Measurements from ENCODE around the gene KRT37.
"Not testable (repeated sequence)": the region's sequence is repeated elsewhere in the genome, so short reads cannot be mapped to it uniquely, and the experiment has no call there.

The KRT37 gene

GRCh38 chr17:41407226-41407625, 17.2 kb downstream of the KRT37 start:
- no peak for DNase-seq (ENCODE audit: low read depth in 2 of 3, low spot score in 2 of 3)

- no peak for DNase-seq (ENCODE audit: low read depth in 2 of 3, low spot score in 2 of 3)
These were observed 18.2 kb downstream of the KRT37 start for GRCh38 chr17:41406205-41406604.

GRCh38 chr17:41404024-41404671, 20.2 kb downstream of the KRT37 start:
- DNase-seq (ENCODE audit: low read depth in 2 of 3, low spot score in 2 of 3), result peak in 1 of 3 experiments; percentile 13

GRCh38 chr17:41403404-41404023, 20.9 kb downstream of the KRT37 start:
- DNase-seq (ENCODE audit: low read depth in 2 of 3, low spot score in 2 of 3), result no peak

- DNase-seq (ENCODE audit: low read depth in 2 of 3, low spot score in 2 of 3), result no peak
These were observed 22.2 kb downstream of the KRT37 start for GRCh38 chr17:41402161-41402560.

- DNase-seq (ENCODE audit: low read depth in 2 of 3, low spot score in 2 of 3), result no peak
These were observed 27.3 kb downstream of the KRT37 start, which contains the start of gene KRT31 for GRCh38 chr17:41396996-41397660. Gene KRT31, minus strand, starts transcription at chr17:41397608. Its CDS starts 69 bp downstream, at chr17:41397539.

- DNase-seq (ENCODE audit: low read depth in 2 of 3, low spot score in 2 of 3), result no peak
These were observed 28.0 kb downstream of the KRT37 start for GRCh38 chr17:41396340-41396739.

- no peak for DNase-seq (ENCODE audit: low read depth in 2 of 3, low spot score in 2 of 3)
These were observed 28.8 kb downstream of the KRT37 start for GRCh38 chr17:41395611-41396010.

GRCh38 chr17:41395044-41395443, 29.3 kb downstream of the KRT37 start:
- not testable (repeated sequence) for DNase-seq (ENCODE audit: low read depth in 2 of 3, low spot score in 2 of 3)

- no peak for DNase-seq (ENCODE audit: low read depth in 2 of 3, low spot score in 2 of 3)
These were observed 30.0 kb downstream of the KRT37 start for GRCh38 chr17:41394254-41394996.

- no peak for DNase-seq (ENCODE audit: low read depth in 2 of 3, low spot score in 2 of 3)
These were observed 30.6 kb downstream of the KRT37 start for GRCh38 chr17:41393826-41394225.

- DNase-seq (ENCODE audit: low read depth in 2 of 3, low spot score in 2 of 3), result no peak
These were observed 31.1 kb downstream of the KRT37 start for GRCh38 chr17:41393294-41393693.

- no peak for DNase-seq (ENCODE audit: low read depth in 2 of 3, low spot score in 2 of 3)
These were observed 32.1 kb downstream of the KRT37 start for GRCh38 chr17:41392278-41392677.

GRCh38 chr17:41391535-41391934, 32.9 kb downstream of the KRT37 start:
- no peak for DNase-seq (ENCODE audit: low read depth in 2 of 3, low spot score in 2 of 3)

GRCh38 chr17:41390411-41390938, 33.9 kb downstream of the KRT37 start:
- no peak for DNase-seq (ENCODE audit: low read depth in 2 of 3, low spot score in 2 of 3)

- no peak for DNase-seq (ENCODE audit: low read depth in 2 of 3, low spot score in 2 of 3)
These were observed 36.7 kb downstream of the KRT37 start for GRCh38 chr17:41387670-41388069.

- no peak for DNase-seq (ENCODE audit: low read depth in 2 of 3, low spot score in 2 of 3)
These were observed 38.2 kb downstream of the KRT37 start for GRCh38 chr17:41386227-41386626.

- no peak for DNase-seq (ENCODE audit: low read depth in 2 of 3, low spot score in 2 of 3)
These were observed 40.7 kb downstream of the KRT37 start for GRCh38 chr17:41383690-41384089.

GRCh38 chr17:41382394-41382793, 42.0 kb downstream of the KRT37 start:
- DNase-seq (ENCODE audit: low read depth in 2 of 3, low spot score in 2 of 3), result no peak

GRCh38 chr17:41381943-41382342, 42.4 kb downstream of the KRT37 start, which contains the start of gene KRT34:
Gene KRT34, minus strand, starts transcription at chr17:41382306. Its CDS starts 60 bp downstream, at chr17:41382246.
- not testable (repeated sequence) for DNase-seq (ENCODE audit: low read depth in 2 of 3, low spot score in 2 of 3)

GRCh38 chr17:41380091-41380490, 44.3 kb downstream of the KRT37 start:
- not testable (repeated sequence) for DNase-seq (ENCODE audit: low read depth in 2 of 3, low spot score in 2 of 3)

All from activated CD8-positive, alpha-beta memory T cell treated with anti-CD3 and anti-CD28 coated beads for 48 hours (primary cell).